ENCODE measurements around the gene DNMT3A. TPM values are rescaled to one million over a fixed set of nuclear protein-coding genes. Genes with fewer than 3 reads are reported as not detected.

DNMT3A gene
- total RNA-seq, 1 donor from 2014 or later: 219 TPM

- Mint-ChIP-seq H3K27ac (no peak overlapping the region), H3K4me3 (no peak overlapping the region), H3K9me3 (peaks cover 17% of the 10 kb centered on the region), H3K4me1 (peaks cover 21% of the 10 kb centered on the region), H3K27me3 (ENCODE audit: low read depth) (no peaks in the 10 kb centered on the region), H3K36me3 (peaks cover 31% of the 10 kb centered on the region)
- no peak for TF ChIP-seq CTCF (IDR thresholded peaks at IDR 0.05; ENCODE audit: unreplicated experiment)
- DNase-seq (ENCODE audit: low spot score in 2 of 2, unreplicated experiment in 2 of 2): no peak
These were observed 11.5 kb downstream of the DNMT3A start for GRCh38 chr2:25330273-25330672.

DNA sequence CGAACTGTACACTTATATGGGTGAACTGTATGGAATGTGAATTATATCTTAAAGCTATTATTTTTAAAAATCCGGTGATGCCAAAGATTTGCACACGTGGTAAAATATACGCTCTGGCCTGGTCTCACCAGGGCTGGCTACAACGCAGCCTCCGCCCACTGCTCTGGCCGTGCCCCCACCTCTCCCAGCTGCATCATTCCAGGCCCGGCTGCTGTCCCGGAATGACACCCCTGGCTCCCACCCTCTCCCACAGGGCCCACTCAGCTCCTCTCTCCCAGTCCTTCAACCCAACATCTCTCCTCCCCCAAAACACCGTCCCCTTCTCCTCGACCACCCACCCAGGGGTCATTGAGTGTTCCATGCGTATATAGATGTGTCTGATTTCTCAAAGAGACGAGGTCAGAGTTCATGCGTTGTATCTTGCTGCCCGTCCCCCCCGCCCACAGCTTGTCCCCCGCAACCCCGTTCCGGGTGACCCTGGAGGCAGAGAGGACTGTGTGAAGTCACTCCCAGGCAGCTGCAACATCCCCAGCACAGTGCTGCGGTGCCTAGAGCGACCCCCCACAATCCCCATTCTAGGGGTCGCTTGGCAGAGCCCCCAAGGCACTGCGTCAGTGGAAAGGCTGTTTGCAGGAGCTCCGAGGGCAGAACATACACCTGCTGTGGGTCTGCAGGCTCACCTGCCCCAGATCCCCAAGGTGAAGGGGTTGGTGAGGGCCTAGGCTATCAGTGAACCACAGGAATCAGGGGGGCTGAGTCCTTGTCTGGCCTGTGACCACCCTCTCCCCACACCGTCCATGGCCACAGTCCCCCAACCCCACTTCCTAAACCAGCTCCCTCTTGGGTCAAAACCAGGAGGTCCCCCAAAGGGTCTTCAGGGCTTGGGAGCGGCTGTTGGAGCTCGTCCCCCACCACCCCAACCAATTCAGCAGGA is 13.3 kb downstream of the DNMT3A start:
- peaks cover 31% of the 10 kb centered on the region for H3K36me3 Mint-ChIP-seq

DNA sequence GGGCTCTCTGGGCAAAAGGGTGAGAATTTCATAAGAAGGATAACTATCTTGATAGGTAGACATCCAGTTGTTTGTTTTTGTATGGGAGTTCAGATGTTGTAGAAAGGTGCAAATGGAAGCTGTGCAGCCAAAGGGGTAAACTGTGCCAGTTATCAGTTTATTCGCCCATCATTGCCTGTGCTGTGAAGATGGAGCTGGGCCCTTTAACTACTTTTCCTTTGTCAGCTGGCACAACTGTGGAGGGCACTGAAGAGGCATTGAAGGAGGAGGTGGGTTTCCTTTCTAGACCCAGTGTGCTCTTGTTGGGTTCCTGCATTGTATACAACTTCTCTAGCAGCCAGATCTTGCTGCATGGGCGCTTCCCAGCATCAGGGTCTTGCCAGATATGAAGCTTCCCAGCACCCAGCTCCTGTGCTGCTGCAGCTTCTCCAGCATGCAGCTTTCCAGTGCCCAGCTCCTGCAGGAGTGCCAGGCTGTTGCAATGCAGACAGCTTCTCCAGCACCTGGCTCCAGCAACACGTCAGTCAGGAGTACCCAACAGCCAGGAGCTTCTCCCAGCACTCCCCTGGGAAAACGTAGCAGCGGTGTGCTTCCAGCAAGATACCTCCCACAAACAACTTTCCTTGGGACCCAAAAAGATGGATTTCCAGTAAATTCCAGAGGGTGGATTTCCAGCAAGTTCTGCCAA is 15.3 kb downstream of the DNMT3A start:
- no peak overlapping the region for H3K4me3 Mint-ChIP-seq
- H3K9me3 Mint-ChIP-seq: peaks cover 17% of the 10 kb centered on the region
- H3K27me3 Mint-ChIP-seq (ENCODE audit: low read depth): no peaks in the 10 kb centered on the region
- no peak for DNase-seq (ENCODE audit: low spot score in 2 of 2, unreplicated experiment in 2 of 2)
- H3K27ac Mint-ChIP-seq: no peak overlapping the region
- H3K36me3 Mint-ChIP-seq: peaks cover 35% of the 10 kb centered on the region
- TF ChIP-seq CTCF (IDR thresholded peaks at IDR 0.05; ENCODE audit: unreplicated experiment): no peak
- peaks cover 29% of the 10 kb centered on the region for H3K4me1 Mint-ChIP-seq

More for the DNA sequence above, 13.3 kb downstream of the DNMT3A start:
- Mint-ChIP-seq H3K4me3 (no peak overlapping the region), H3K27me3 (ENCODE audit: low read depth) (no peaks in the 10 kb centered on the region), H3K9me3 (peaks cover 17% of the 10 kb centered on the region), H3K4me1 (peaks cover 26% of the 10 kb centered on the region), H3K27ac (no peak overlapping the region)
- no peak for TF ChIP-seq CTCF (IDR thresholded peaks at IDR 0.05; ENCODE audit: unreplicated experiment)
- no peak for DNase-seq (ENCODE audit: low spot score in 2 of 2, unreplicated experiment in 2 of 2)

DNA sequence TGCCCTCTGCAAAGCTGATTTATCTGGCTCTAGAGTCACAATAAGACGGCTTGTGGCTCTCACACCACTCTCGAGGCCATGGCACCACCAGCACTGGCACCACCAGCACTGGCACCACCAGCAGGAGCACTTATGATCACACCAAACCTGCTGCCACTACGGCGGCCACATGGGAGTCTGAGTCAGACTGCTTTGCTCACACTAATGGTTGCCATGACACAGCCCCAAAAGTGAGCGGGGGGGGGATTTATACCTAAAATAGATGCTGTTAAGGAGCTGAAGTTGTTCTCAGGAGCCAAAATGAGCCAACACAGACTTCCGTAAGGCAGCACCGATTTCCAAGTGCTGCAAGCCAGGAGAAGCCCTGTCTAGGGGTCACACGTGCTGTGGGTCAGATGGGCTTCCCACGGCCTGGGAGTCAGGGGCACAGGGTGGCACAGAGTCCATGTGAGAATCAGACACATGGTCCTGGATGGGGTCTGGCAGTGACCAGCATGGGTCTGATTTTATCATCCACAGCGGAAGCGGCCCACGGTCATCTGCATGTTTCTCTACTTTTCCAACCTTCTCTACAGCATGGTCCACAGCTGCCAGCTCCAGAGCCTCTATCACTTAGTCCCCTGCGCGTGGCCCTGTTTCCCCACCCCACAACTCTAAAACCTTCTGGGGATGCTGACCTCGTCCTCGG is 16.7 kb downstream of the DNMT3A start:
- Mint-ChIP-seq H3K9me3 (peaks cover 17% of the 10 kb centered on the region), H3K27me3 (ENCODE audit: low read depth) (no peaks in the 10 kb centered on the region), H3K4me1 (peaks cover 29% of the 10 kb centered on the region), H3K4me3 (no peak overlapping the region), H3K36me3 (peaks cover 34% of the 10 kb centered on the region), H3K27ac (peak overlapping the region; percentile 50)
- DNase-seq (ENCODE audit: low spot score in 2 of 2, unreplicated experiment in 2 of 2): no peak
- no peak for TF ChIP-seq CTCF (IDR thresholded peaks at IDR 0.05; ENCODE audit: unreplicated experiment)

- H3K4me1 Mint-ChIP-seq: peaks cover 24% of the 10 kb centered on the region
- H3K27ac Mint-ChIP-seq: no peak overlapping the region
- peaks cover 17% of the 10 kb centered on the region for H3K9me3 Mint-ChIP-seq
- H3K27me3 Mint-ChIP-seq (ENCODE audit: low read depth): no peaks in the 10 kb centered on the region
- no peak for TF ChIP-seq CTCF (IDR thresholded peaks at IDR 0.05; ENCODE audit: unreplicated experiment)
- DNase-seq (ENCODE audit: low spot score in 2 of 2, unreplicated experiment in 2 of 2): no peak
- no peak overlapping the region for H3K4me3 Mint-ChIP-seq
- H3K36me3 Mint-ChIP-seq: peaks cover 37% of the 10 kb centered on the region
These were observed 17.5 kb downstream of the DNMT3A start for GRCh38 chr2:25324251-25324650.
